Measurements from ENCODE around the gene UBE4B.
"Not testable (repeated sequence)": the region's sequence is repeated elsewhere in the genome, so short reads cannot be mapped to it uniquely, and the experiment has no call there.

The UBE4B gene

GRCh38 chr1:10073371-10073770, 40.6 kb downstream of the UBE4B start:
- DNase-seq (ENCODE audit: low spot score), result not testable (repeated sequence)

GRCh38 chr1:10074059-10074851, 41.5 kb downstream of the UBE4B start:
- no peak for DNase-seq (ENCODE audit: low spot score)

- DNase-seq (ENCODE audit: low spot score), result no peak
These were observed 42.3 kb downstream of the UBE4B start for GRCh38 chr1:10074852-10075730.

- DNase-seq (ENCODE audit: low spot score), result no peak
These were observed 43.0 kb downstream of the UBE4B start for GRCh38 chr1:10075732-10076131.

- DNase-seq (ENCODE audit: low spot score), result no peak
These were observed 45.7 kb downstream of the UBE4B start for GRCh38 chr1:10078494-10078893.

GRCh38 chr1:10080523-10080922, 47.8 kb downstream of the UBE4B start:
- DNase-seq (ENCODE audit: low spot score), result no peak

GRCh38 chr1:10082785-10083479, 50.2 kb downstream of the UBE4B start:
- DNase-seq (ENCODE audit: low spot score), result no peak

- no peak for DNase-seq (ENCODE audit: low spot score)
These were observed 51.3 kb downstream of the UBE4B start for GRCh38 chr1:10084045-10084444.

GRCh38 chr1:10085076-10085475, 52.3 kb downstream of the UBE4B start:
- DNase-seq (ENCODE audit: low spot score), result no peak

GRCh38 chr1:10087210-10087609, 54.5 kb downstream of the UBE4B start:
- no peak for DNase-seq (ENCODE audit: low spot score)

- no peak for DNase-seq (ENCODE audit: low spot score)
These were observed 69.2 kb downstream of the UBE4B start for GRCh38 chr1:10101929-10102328.

GRCh38 chr1:10103193-10103592, 70.4 kb downstream of the UBE4B start:
- DNase-seq (ENCODE audit: low spot score), result no peak

- DNase-seq (ENCODE audit: low spot score), result no peak
These were observed 72.1 kb downstream of the UBE4B start for GRCh38 chr1:10104834-10105233.

GRCh38 chr1:10105484-10105883, 72.7 kb downstream of the UBE4B start:
- DNase-seq (ENCODE audit: low spot score), result peak; percentile 60

GRCh38 chr1:10106241-10106640, 73.5 kb downstream of the UBE4B start:
- no peak for DNase-seq (ENCODE audit: low spot score)

- DNase-seq (ENCODE audit: low spot score), result no peak
These were observed 74.2 kb downstream of the UBE4B start for GRCh38 chr1:10106756-10107475.

- DNase-seq (ENCODE audit: low spot score), result not testable (repeated sequence)
These were observed 74.7 kb downstream of the UBE4B start for GRCh38 chr1:10107476-10107847.

GRCh38 chr1:10108134-10108663, 75.4 kb downstream of the UBE4B start:
- DNase-seq (ENCODE audit: low spot score), result peak; percentile 72

GRCh38 chr1:10108948-10109708, 76.4 kb downstream of the UBE4B start:
- no peak for DNase-seq (ENCODE audit: low spot score)

GRCh38 chr1:10113501-10113900, 80.7 kb downstream of the UBE4B start:
- peak; percentile 73 for DNase-seq (ENCODE audit: low spot score)

- no peak for DNase-seq (ENCODE audit: low spot score)
These were observed 82.0 kb downstream of the UBE4B start for GRCh38 chr1:10114746-10115145.
